Eye (tissue), 1 donor: Measurements from ENCODE around the gene MKRN1.
"Not testable (repeated sequence)": the region's sequence is repeated elsewhere in the genome, so short reads cannot be mapped to it uniquely, and the experiment has no call there.

ENCODE experiments used
- DNase-seq: peaks from one replicate; pipeline ENCODE4 v3.0.0-alpha.2; 2015

Gene MKRN1

DNA sequence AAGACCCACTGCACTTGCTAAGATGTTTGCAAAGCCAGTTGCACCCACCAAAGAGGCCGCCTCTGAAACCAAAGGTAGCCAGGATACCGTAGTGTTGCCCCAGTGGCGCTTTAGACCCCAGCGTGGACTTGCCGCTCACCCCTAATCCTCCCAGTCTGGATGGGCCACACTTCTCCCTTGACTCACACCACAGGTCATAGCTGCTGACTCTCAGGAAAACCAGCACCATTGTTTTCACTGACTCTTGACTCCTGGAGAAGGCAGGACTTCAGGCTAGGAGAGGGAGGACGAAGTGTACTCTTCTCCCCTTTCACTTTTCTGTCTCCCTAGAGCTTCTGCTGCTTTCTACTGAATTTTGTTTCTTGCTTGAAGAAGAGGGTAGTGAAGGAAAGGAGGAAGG, 53.2 kb downstream of the MKRN1 start:
- DNase-seq = no peak

DNA sequence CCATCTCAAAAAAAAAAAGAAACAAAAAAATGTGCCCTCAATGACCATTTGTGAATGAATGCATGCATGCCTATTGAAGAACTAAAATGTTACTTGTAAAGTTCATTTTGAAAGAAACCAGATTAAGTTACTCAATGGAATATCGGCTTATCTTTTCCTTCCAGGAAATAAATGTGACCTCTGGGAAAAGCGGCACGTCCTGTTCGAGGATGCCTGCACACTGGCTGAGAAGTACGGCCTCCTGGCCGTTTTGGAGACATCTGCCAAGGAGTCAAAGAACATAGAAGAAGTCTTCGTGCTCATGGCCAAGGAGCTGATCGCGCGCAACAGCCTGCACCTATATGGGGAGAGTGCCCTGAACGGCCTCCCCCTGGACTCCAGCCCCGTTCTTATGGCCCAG, 53.6 kb downstream of the MKRN1 start:
- DNase-seq = no peak

DNA sequence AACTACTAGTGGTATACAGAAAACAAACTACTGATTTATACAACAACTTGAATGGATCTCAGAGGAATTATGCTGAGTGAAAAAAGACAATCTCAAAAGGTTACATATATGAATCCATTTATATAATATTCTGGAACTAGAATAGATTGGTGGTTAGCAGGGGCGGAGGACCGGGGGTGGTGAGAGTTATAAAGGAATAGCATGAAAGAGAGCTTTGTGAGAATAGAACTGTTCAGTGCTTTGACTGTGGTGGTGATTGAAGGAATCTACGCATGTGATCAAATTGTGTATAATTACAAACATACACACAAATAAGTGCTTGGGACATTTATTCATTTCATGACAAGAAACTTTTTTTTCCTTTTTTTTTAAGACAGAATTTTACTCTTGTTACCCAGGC, 55.8 kb downstream of the MKRN1 start:
- no peak for DNase-seq

DNA sequence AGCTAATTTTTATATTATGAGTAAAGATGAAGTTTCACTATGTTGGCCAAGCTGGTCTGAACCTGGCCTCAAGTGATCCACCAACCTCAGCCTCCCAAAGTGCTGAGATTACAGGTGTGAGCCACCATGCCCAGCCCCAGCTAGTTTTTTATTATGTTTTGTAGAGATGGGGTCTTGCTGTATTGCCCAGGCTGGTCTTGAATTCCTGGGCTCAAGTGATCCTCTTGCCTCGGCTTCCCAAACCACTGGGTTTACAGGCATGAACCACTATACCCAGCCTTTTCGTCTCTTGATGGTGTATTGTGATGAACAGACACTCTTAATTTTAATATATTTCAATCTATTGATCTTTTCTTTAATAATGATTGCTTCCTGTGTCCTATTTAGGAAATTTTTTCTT, 57.8 kb downstream of the MKRN1 start:
- no peak for DNase-seq

DNA sequence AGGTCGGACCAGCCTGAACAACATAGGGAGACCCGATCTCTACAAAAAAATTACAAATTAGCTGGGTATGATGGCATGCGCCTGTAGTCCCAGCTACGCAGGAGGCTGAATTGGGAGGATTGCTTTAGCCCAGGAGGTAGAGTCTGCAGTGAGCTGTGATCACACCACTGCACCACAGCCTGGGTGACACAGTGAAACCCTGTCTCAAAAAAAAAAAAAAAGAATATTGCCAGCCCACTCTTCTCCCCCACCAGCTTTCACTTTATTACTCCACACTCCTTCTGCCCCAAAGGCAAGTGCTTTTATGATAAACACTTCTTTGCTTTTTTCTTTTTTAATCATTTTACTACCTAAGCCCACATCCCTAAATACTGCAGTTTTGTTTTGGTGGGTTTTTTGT, 60.7 kb downstream of the MKRN1 start:
- no peak for DNase-seq

DNA sequence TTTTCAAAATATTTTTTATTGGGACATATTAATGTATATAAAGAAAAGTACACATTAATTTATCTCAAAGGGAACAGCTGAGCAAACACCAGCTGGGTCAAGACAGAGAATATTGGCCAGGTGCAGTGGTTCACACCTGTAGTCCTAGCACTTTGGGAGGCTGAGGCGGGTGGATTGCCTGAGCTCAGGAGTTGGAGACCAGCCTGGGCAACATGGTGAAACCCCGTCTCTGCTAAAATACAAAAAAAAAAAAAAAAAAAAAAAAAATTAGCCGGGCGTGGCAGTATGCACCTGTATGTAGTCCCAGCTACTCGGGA, 61.2 kb downstream of the MKRN1 start:
- not testable (repeated sequence) for DNase-seq

DNA sequence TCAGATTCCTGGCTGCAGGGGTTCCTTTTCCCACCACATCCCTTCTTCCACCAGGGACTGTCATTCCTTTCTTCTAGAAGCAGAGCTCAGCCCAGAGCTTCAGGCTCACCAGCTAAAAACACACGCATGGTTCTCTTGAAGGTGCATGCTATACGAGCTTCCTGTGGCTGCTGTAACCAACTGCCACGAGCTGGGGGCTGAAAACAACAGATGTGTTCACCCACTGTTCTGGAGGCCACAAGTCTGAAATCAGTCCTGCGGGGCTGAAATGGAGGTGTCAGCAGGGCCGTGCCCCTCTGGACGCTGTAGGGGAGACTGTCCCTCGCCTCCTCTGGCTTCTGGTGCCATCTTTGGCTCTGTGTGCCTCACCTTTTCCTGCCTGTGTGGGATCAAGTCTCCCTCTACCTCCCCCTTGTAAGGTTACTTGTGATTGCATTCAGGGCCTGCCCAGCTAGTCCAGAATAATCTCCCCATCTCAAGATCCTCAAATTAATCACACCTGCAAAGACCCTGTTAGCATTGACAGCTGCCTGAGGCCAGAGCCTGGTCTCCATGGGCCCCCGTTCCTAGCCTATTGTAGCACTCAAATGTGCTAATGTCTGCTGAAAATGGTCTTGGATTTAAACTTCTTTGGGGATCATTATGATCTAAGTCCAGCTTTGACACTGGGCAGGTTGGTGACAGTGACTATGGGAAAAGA, 61.7 kb downstream of the MKRN1 start:
- no peak for DNase-seq

DNA sequence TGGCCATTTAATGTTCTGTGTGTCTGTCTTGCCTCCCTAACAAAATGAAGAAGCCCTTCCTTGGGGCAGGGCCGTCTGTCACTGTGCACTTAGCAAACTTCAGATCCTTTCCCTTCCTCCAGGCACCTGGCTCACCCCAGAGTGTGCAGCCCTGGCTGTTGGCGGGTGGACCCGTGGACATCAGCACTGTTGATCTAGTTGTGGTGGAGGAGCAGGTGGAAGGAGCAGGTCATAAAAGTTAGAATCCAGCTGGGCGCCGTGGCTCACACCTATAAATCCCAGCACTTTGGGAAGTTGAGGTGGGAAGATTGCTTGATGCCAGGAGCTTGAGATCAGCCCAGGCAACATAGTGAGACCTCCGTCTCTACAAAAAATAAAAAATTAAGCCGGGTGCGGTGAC, 62.7 kb downstream of the MKRN1 start:
- DNase-seq = no peak

DNA sequence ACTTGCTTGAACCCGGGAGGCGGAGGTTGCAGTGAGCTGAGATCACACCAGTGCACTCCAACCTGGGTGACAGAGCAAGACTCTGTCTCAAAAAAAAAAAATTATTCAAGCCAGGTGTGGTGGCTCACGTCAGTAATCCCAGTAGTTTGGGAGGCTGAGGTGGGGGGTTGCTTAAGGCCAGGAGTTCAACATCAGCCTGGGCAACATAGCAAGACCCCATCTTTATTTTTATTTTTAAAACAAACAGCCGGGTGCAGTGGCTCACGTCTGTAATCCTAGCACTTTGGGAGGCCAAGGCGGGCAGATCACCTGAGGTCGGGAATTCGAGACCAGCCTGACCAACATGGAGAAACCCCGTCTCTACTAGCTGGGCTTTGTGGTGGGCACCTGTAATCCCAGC, 63.5 kb downstream of the MKRN1 start:
- not testable (repeated sequence) for DNase-seq

DNA sequence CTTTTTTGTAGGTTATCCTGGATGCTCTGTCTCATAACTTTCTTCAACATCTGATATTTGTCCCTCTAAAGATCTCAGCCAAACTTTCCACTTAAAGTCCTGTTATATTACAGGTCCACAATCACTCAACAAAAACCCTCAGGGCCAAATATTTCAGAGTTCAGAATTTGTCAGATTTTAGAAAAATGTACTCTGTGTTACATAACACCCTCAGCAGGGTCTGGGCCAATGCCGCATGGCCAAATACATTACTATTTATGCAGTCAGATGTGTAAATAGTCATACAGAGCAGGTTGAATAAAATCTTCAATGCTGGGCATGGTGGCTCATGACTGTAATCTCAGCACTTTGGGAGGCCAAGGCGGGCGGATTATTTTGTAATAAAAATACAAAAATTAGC, 63.9 kb downstream of the MKRN1 start:
- no peak for DNase-seq

DNA sequence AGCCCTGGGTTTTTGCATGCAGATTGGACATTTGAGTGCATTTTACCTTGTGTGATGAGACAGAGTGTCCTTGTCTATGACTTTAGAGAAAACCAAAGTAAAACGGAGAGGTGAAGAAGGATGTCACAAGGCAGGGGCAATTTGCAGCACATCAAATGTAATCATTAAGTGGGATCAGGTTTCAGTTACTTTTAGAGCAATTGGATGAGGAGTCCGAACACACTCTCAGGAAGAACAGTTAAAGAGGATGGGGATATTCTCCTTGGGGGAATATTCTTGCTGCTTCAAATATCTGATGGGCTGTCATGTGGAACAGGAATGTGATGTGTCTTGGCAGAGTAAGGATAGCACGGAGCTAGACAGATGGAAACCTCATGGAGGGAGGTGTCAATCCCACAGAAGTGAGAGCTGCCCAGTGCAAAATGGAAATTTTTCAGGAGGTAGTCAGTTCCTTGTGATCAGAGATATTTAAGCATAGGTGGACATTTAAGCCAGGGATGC, 74.7 kb downstream of the MKRN1 start:
- DNase-seq = peak; percentile 48

DNA sequence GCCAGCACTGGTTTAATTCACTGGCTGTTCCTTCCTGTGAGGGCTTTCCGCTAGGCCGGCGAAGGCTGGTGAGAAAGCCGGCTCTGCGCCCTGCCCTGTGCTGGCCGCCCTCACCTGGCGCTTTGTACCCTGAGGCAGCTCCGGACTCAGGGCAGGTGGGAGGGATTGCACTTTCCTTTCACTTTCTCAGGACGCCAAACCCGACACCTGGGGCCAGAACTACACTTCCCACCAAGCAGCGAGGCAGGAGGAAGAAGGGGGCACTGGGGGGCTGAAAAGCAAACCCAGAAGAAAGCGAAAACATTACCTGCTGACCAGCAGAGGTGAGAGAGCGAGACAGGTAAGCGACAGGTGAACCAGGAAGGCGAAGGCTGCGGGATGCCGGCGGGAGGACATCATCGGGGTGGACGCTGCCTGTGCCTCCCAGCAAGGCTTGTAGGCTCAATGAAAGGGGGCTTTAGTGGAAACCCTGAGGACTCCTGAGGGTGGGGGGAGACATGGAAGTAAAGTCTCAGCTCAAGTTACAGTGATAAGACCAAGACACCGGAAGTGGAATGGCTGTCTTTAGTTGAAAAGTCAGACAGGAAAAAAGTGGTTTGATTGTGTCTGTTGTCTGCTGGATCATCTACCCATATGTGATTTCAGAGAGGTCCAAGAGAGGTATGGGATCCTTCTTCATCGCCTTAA, 75.3 kb downstream of the MKRN1 start, which contains the start of gene RAB19:
TSS of gene RAB19 (plus strand) at position 181 of the 687 bp plus-strand sequence. CDS start 3,589 bp downstream, outside the sequence.
- DNase-seq = peak; percentile 24
